Astrocyte of the cerebellum (primary cell): ENCODE results near the gene RIMOC1.

Experiments
- DNase-seq: peaks from one replicate; pipeline ENCODE4 v3.0.0-alpha.2; 2011; ENCODE audit warnings: low read depth
- H3K4me3 ChIP-seq: 2 replicates; pipeline ENCODE4 v1.5.1; 2011; ENCODE audit warnings: mild to moderate bottlenecking, low read depth, low read length, moderate library complexity
- in situ Hi-C: cut with HindIII; loops from 2 replicates; pipeline ENCODE4 v1.10.0; 2017; ENCODE audit warnings: low sequenced_read_pairs
- TF ChIP-seq, protein P1 (sequence below): IDR thresholded peaks from 2 replicates; pipeline ENCODE4 v1.5.1; 2012; ENCODE audit warnings: low read length, low read depth, moderate library complexity, mild to moderate bottlenecking; ENCODE audit errors: missing control alignments

Gene RIMOC1

GRCh38 chr5:41877408-41877807, 26.7 kb upstream of the RIMOC1 start:
- H3K4me3 ChIP-seq, result no peak overlapping the region
- TF ChIP-seq, protein P1, sequence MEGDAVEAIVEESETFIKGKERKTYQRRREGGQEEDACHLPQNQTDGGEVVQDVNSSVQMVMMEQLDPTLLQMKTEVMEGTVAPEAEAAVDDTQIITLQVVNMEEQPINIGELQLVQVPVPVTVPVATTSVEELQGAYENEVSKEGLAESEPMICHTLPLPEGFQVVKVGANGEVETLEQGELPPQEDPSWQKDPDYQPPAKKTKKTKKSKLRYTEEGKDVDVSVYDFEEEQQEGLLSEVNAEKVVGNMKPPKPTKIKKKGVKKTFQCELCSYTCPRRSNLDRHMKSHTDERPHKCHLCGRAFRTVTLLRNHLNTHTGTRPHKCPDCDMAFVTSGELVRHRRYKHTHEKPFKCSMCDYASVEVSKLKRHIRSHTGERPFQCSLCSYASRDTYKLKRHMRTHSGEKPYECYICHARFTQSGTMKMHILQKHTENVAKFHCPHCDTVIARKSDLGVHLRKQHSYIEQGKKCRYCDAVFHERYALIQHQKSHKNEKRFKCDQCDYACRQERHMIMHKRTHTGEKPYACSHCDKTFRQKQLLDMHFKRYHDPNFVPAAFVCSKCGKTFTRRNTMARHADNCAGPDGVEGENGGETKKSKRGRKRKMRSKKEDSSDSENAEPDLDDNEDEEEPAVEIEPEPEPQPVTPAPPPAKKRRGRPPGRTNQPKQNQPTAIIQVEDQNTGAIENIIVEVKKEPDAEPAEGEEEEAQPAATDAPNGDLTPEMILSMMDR, result no peak
- DNase-seq, result no peak
- in situ Hi-C loops, result no loop called here

DNA sequence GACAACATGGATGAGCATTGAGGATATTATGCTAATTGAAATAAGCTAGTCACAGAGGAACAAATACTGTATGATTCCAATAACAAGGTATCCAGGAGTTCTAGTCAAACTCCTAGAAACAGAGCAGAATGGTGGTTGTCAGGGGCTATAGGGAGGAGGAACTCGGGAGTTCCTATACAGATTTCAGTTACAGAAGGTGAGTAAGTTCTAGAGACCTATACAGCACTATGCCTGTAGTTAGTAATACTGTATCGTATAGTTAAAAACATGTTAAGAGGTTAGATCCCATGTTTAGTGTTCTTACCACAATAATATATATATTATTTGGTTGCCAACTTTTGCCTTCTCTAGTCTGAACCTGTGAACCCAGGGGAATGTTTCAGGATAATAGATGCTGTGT, 26.0 kb upstream of the RIMOC1 start:
- in situ Hi-C loops, result no loop called here
- DNase-seq, result no peak
- no peak overlapping the region for H3K4me3 ChIP-seq
- TF ChIP-seq, protein P1, result no peak

GRCh38 chr5:41878643-41879478, 25.3 kb upstream of the RIMOC1 start:
- in situ Hi-C loops, result no loop called here
- DNase-seq, result no peak
- TF ChIP-seq, protein P1, result no peak
- no peak overlapping the region for H3K4me3 ChIP-seq

DNA sequence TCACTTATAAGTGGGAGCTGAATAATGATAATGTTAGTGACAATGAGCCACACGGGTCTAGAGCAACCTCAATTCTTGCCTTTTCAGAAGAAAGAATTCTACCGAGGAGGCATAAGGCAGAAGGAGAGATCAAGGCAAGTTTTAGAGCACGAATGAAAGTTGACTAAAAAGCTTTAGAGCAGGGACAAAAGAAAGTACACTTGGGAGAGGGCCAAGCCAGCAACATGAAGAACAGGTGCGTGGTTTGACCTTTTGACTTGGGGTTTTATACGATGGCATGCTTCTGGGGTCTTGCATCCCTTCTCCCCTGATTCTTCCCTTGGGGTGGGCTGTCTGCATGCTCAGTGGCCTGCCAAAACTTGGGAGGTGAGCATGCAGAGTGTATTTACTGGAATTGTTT, 21.4 kb upstream of the RIMOC1 start:
- in situ Hi-C loops, result no loop called here
- TF ChIP-seq, protein P1, result no peak

DNA sequence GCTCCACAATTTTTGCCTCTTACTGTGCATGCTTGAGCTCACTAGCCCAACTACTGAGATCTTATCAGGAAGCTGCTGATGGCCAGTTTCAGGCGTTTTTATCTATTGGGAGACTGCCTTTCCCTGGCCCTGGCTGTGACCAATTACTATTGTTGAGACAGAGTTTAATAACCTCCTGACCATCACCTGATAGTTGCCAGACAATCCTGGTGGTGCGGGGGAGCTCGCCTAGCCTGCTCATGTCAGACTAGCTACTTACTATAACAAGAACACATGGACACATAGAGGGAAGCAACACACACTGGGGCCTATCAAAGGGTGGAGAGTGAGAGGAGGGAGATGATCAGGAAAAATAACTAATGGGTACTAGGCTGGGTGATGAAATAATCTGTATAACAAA, 20.9 kb upstream of the RIMOC1 start:
- in situ Hi-C loops, result no loop called here
- TF ChIP-seq, protein P1, result no peak
- DNase-seq, result no peak
- no peak overlapping the region for H3K4me3 ChIP-seq

More for the DNA sequence above, 21.4 kb upstream of the RIMOC1 start:
- no peak for DNase-seq
- H3K4me3 ChIP-seq, result no peak overlapping the region

DNA sequence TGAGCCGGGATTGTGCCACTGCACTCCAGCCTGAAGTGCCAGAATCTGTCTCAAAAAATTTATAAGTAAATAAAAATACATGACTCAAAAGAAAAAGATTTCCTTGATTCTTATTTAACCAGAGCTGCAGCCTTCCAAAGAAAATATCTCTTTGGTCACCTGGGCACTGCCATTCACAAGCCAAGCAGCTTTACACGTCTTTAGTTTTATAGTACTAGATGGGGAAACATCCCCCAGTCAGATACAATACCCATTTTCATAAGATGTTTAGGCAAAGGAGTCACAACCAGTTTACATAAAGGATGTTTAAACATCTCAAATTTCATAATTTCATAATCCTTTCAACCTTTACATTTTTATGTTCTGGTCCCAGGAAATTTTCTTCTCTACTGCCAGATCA, 20.2 kb upstream of the RIMOC1 start:
- no peak for DNase-seq
- TF ChIP-seq, protein P1, result no peak
- in situ Hi-C loops, result no loop called here
- no peak overlapping the region for H3K4me3 ChIP-seq
